HepG2 (cell line): Measurements from ENCODE around the gene LMOD3. TPM values are rescaled to one million over a fixed set of nuclear protein-coding genes. Genes with fewer than 3 reads are reported as not detected.

Experiments
- ATAC-seq: fragments of 200-7000 bp; cut with Tn5 transposase; 3 replicates; pipeline ENCODE4 v1.9.1; 2020; ENCODE audit warnings: mild to moderate bottlenecking, moderate library complexity
- BruUV-seq: library from RNA; stranded (reverse); fragments of 400-500 nt; replicated peaks from 2 replicates; lab custom pipeline; 2021; lab: Mats Ljungman, UMichigan
- CTCF ChIA-PET: fragments of 300-600 bp; formaldehyde crosslinking; extraction: SDS; loops from one replicate; lab custom pipeline; 2021; ENCODE audit warnings: low total read pairs, inconsistent platforms, low intra/inter-chr PET ratio; lab: Yijun Ruan, JAX
- POLR2A ChIA-PET: fragments of 350-600 bp; sonication (Branson Sonifier 250); formaldehyde crosslinking; loops from one replicate; lab custom pipeline; 2020; ENCODE audit warnings: antibody characterized with exemption, inconsistent platforms; lab: Yijun Ruan, JAX
- DNase-seq: peaks from one replicate; pipeline ENCODE4 v3.0.0-alpha.2; 2015; ENCODE audit warnings: low spot score
- FAIRE-seq: peaks from 3 replicates; lab custom pipeline; 2011; peaks lifted over from hg19 to GRCh38; lab: Jason Lieb, UNC
- H2AFZ ChIP-seq: one replicate; pipeline ENCODE4 v1.6.1; 2011; ENCODE audit warnings: low read length, inconsistent platforms
- H3K27ac ChIP-seq: fragments of 300-600 bp; 3 replicates; pipeline ENCODE4 v1.8.0; 2011; ENCODE audit warnings: mixed run types, mild to moderate bottlenecking, mixed read lengths, low read length, inconsistent platforms; ENCODE audit not compliant: insufficient read depth; ENCODE audit errors: extremely low read length
- H3K27me3 ChIP-seq, 2 experiments: fragments of 200-600 bp in 1 of 2; 2 replicates in 1 of 2; 3 replicates in 1 of 2; pipeline versions ENCODE4 v1.6.0 to v1.8.0; 2011; ENCODE audit warnings: low read length in 2 of 2, mild to moderate bottlenecking in 2 of 2, moderate library complexity in 2 of 2, inconsistent platforms in 1 of 2; ENCODE audit not compliant: insufficient read depth in 2 of 2, control insufficient read depth in 1 of 2
- H3K36me3 ChIP-seq, 2 experiments: fragments of 200-600 bp in 1 of 2; replicated peaks in 1 of 2; 2 replicates in 1 of 2; 3 replicates in 1 of 2; pipeline versions ENCODE4 v1.5.1 to v1.8.0; 2011; ENCODE audit warnings: low read length in 2 of 2, inconsistent platforms in 1 of 2; ENCODE audit not compliant: insufficient read depth in 2 of 2, control insufficient read depth in 1 of 2
- H3K4me1 ChIP-seq: 2 replicates; pipeline ENCODE4 v1.5.1; 2012; ENCODE audit warnings: low read length, inconsistent platforms; ENCODE audit not compliant: insufficient read depth
- H3K4me2 ChIP-seq: 2 replicates; pipeline ENCODE4 v1.6.0; 2011; ENCODE audit warnings: low read depth, low read length, inconsistent platforms
- H3K4me3 ChIP-seq, 3 experiments: fragments of 200-600 bp in 1 of 3; sonication (generic), shearing (Covaris generic) in 1 of 3; replicated peaks in 1 of 3; 2 replicates each; pipeline ENCODE4 v1.5.1; 2011 to 2016; ENCODE audit warnings: low read length in 3 of 3, inconsistent platforms in 2 of 3, low read depth in 2 of 3, mild to moderate bottlenecking in 2 of 3, control low read depth in 1 of 3, mixed read lengths in 1 of 3; ENCODE audit not compliant: insufficient read depth in 1 of 3
- H3K79me2 ChIP-seq: one replicate; pipeline ENCODE4 v1.6.1; 2011; ENCODE audit warnings: low read length, inconsistent platforms; ENCODE audit not compliant: insufficient read depth
- H3K9ac ChIP-seq: 2 replicates; pipeline ENCODE4 v1.6.0; 2011; ENCODE audit warnings: mild to moderate bottlenecking, low read depth, low read length, inconsistent platforms; ENCODE audit not compliant: insufficient read depth
- H3K9me3 ChIP-seq: 2 replicates; pipeline ENCODE4 v1.5.1; 2012; ENCODE audit warnings: mild to moderate bottlenecking, low read length
- H4K20me1 ChIP-seq: 2 replicates; pipeline ENCODE4 v1.6.0; 2011; ENCODE audit warnings: inconsistent platforms, mild to moderate bottlenecking, low read length, moderate library complexity; ENCODE audit not compliant: insufficient read depth
- ARID5B ChIP-seq: IDR thresholded peaks from 2 replicates; pipeline ENCODE4 v1.4.0; 2020; ENCODE audit warnings: mild to moderate bottlenecking, missing genetic modification reagents
- SIN3B ChIP-seq: fragments of 150-350 bp; IDR thresholded peaks from 2 replicates; pipeline ENCODE4 v1.6.1; 2014; ENCODE audit warnings: low read length
- ZBTB37 ChIP-seq: sonication (generic); formaldehyde crosslinking; IDR thresholded peaks from 2 replicates; pipeline ENCODE4 v1.4.0; 2020; ENCODE audit warnings: mild to moderate bottlenecking, missing genetic modification reagents
- whole genome bisulfite sequencing: methylation state at CpG from one replicate; pipeline ENCODE4 v1.1.6; 2017; ENCODE audit warnings: low lambda C conversion rate; 5-methylcytosine and 5-hydroxymethylcytosine counted together
- in situ Hi-C: cut with HindIII; loops from 2 replicates; pipeline ENCODE4 v1.10.0; 2017; ENCODE audit warnings: low pct_unique_long_range_greater_than_20kb; ENCODE audit not compliant: extremely low pct_ligation_motif_present
- intact Hi-C: fragments of 100-400 bp; cut with micrococcal nuclease; formaldehyde crosslinking; loops from one replicate; pipeline ENCODE4 v1.10.0; 2022; ENCODE audit not compliant: unreplicated experiment
- polyA plus RNA-seq, 8 experiments: library from polyadenylated mRNA; depleted of rRNA in 3 of 8; stranded (reverse) in 7 of 8; unstranded in 1 of 8; fragments of >200 nt; fragmentation: Illumina TruSeq in 4 of 8; extraction: Trizol in 4 of 8; gene quantifications; 2 replicates each; pipeline versions ENCODE4 v1.2.1 to v1.2.3, GENCODE V29; 2011 to 2016; ENCODE audit warnings: low read depth in 4 of 8, missing spikeins in 1 of 8, mixed read lengths in 1 of 8; ENCODE audit not compliant: insufficient read depth in 1 of 8
- total RNA-seq, 5 experiments: library from RNA; depleted of rRNA; stranded (reverse); fragments of >200 nt; fragmentation: Illumina TruSeq; extraction: Trizol; gene quantifications; 2 replicates each; pipeline ENCODE4 v1.2.3, GENCODE V29; 2016; ENCODE audit warnings: low read depth in 1 of 5

The LMOD3 gene
- total and polyA plus RNA-seq, 2 of the 13 experiments (the other 11 are each of a cell fraction or from before 2014, with no cell fraction given): not detected

- TF ChIP-seq ARID5B (CRISPR knock-in tag): no peak
These were observed 11.4 kb downstream of the LMOD3 start (continued) for GRCh38 chr3:69110941-69111546.

- DNase-seq (no peak), FAIRE-seq (no peak), ATAC-seq (no peak)
- no TSS peak for BruUV-seq
- H3K36me3 ChIP-seq: peaks cover 2 to 8% of the 10 kb centered on the region in 2 experiments; a peak in 2 of 5 replicates
- ChIA-PET CTCF (no interaction called here), POLR2A (no interaction called here)
- H3K4me1 ChIP-seq: no peaks in the 10 kb centered on the region
- H3K4me3 ChIP-seq: no peak overlapping the region
- H3K27me3 ChIP-seq: no peaks in the 10 kb centered on the region
- no peaks in the 10 kb centered on the region for H4K20me1 ChIP-seq
- no peak overlapping the region for H2AFZ ChIP-seq
- TF ChIP-seq ZBTB37 (CRISPR knock-in tag): no peak
- no peak for TF ChIP-seq SIN3B
- no peak overlapping the region for H3K4me2 ChIP-seq
- H3K79me2 ChIP-seq: no peaks in the 10 kb centered on the region
- 37% methylated on average over 5 of the region's 5 CpGs for WGBS
- in situ Hi-C loops (loop anchor here (25.0 kb wide), 1 partner anchor 553 kb away; no protein-coding TSS in a partner anchor), intact Hi-C loops (no loop called here)
- H3K9ac ChIP-seq: no peak overlapping the region
- no peaks in the 10 kb centered on the region for H3K9me3 ChIP-seq
- no peak overlapping the region for H3K27ac ChIP-seq
These were observed 13.6 kb downstream of the LMOD3 start for GRCh38 chr3:69108811-69109210.
